ENCODE measurements around the gene PLEKHM2.

DNA sequence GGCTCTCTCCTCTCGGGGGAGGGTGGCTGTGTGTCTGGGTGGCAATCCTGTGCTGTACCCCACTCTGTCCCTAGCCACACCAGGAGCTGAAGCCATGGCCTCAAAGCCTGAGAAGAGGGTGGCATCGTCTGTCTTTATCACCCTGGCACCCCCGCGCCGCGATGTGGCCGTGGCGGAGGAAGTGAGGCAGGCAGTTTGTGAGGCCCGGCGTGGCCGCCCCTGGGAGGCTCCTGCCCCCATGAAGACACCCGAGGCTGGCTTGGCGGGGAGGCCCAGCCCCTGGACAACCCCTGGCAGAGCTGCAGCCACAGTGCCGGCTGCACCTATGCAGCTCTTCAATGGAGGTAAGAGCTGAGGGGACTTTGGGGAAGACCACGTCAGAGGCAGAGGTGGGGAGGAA lies 80.8 kb downstream of the PLEKHM2 start:
- TF ChIP-seq, protein P1, sequence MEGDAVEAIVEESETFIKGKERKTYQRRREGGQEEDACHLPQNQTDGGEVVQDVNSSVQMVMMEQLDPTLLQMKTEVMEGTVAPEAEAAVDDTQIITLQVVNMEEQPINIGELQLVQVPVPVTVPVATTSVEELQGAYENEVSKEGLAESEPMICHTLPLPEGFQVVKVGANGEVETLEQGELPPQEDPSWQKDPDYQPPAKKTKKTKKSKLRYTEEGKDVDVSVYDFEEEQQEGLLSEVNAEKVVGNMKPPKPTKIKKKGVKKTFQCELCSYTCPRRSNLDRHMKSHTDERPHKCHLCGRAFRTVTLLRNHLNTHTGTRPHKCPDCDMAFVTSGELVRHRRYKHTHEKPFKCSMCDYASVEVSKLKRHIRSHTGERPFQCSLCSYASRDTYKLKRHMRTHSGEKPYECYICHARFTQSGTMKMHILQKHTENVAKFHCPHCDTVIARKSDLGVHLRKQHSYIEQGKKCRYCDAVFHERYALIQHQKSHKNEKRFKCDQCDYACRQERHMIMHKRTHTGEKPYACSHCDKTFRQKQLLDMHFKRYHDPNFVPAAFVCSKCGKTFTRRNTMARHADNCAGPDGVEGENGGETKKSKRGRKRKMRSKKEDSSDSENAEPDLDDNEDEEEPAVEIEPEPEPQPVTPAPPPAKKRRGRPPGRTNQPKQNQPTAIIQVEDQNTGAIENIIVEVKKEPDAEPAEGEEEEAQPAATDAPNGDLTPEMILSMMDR (IDR thresholded peaks at IDR 0.05; ENCODE audit: poor library complexity): no peak
- TF ChIP-seq EZH2 (IDR thresholded peaks at IDR 0.05; ENCODE audit: borderline replicate concordance): no peak

Data from hepatocyte (in vitro differentiated cells).